Measurements from ENCODE around the gene PSEN1. TPM values are rescaled to one million over a fixed set of nuclear protein-coding genes. Genes with fewer than 3 reads are reported as not detected.

The PSEN1 gene
- total RNA-seq, 2 experiments from 2014 or later: 38.5 to 43.0 TPM

- H3K27ac Mint-ChIP-seq: no peak overlapping the region
- DNase-seq (no peak), ATAC-seq (ENCODE audit: low read depth) (no peak)
- H3K4me1 Mint-ChIP-seq: no peaks in the 10 kb centered on the region
- POLR2A ChIA-PET: no interaction called here
- H3K27me3 Mint-ChIP-seq: peaks cover 2% of the 10 kb centered on the region
- no peaks in the 10 kb centered on the region for H3K36me3 Mint-ChIP-seq
- H3K9me3 Mint-ChIP-seq: no peaks in the 10 kb centered on the region
- no peak overlapping the region for H3K4me3 Mint-ChIP-seq
These were observed 124.8 kb downstream of the PSEN1 start for GRCh38 chr14:73261075-73261474.

GRCh38 chr14:73261520-73262426, 125.5 kb downstream of the PSEN1 start:
- Mint-ChIP-seq H3K9me3 (no peaks in the 10 kb centered on the region), H3K27ac (no peak overlapping the region), H3K4me1 (no peaks in the 10 kb centered on the region)

DNA sequence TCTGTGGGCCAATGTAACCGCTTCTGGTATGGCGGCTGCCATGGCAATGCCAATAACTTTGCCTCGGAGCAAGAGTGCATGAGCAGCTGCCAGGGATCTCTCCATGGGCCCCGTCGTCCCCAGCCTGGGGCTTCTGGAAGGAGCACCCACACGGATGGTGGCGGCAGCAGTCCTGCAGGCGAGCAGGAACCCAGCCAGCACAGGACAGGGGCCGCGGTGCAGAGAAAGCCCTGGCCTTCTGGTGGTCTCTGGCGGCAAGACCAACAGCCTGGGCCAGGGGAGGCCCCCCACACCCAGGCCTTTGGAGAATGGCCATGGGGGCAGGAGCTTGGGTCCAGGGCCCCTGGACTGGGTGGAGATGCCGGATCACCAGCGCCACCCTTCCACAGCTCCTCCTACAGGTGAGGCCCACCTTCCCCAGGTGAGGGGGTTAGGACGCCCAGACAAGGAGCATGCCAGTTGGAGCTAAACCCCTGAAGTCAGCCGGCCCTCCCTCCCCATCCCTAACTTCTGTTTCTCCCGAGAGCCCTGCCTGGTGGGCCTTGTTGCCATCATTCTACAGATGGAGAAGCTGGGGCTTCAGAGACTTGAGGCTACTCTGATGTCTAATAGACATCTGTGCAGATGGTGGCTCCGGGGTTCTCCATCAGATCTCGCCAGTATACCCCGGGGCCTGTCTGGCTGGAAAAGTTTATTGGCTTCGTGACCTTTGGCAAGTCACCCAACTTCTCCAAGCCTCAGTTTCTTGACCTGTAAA, 126.3 kb downstream of the PSEN1 start:
- ATAC-seq (ENCODE audit: low read depth): no peak
- POLR2A ChIA-PET: no interaction called here
- no peak for DNase-seq
- no peaks in the 10 kb centered on the region for H3K4me1 Mint-ChIP-seq
- H3K27me3 Mint-ChIP-seq: peaks cover 2% of the 10 kb centered on the region
- no peaks in the 10 kb centered on the region for H3K9me3 Mint-ChIP-seq
- H3K36me3 Mint-ChIP-seq: no peaks in the 10 kb centered on the region
- H3K4me3 Mint-ChIP-seq: no peak overlapping the region
- H3K27ac Mint-ChIP-seq: no peak overlapping the region

More at GRCh38 chr14:73261520-73262426, 125.5 kb downstream of the PSEN1 start:
- H3K36me3 Mint-ChIP-seq: no peaks in the 10 kb centered on the region
- ATAC-seq (ENCODE audit: low read depth) (no peak), DNase-seq (no peak)
- peaks cover 2% of the 10 kb centered on the region for H3K27me3 Mint-ChIP-seq
- no peak overlapping the region for H3K4me3 Mint-ChIP-seq
- POLR2A ChIA-PET: no interaction called here

GRCh38 chr14:73263606-73264005, 127.3 kb downstream of the PSEN1 start:
- H3K27me3 Mint-ChIP-seq: peaks cover 5% of the 10 kb centered on the region

DNA sequence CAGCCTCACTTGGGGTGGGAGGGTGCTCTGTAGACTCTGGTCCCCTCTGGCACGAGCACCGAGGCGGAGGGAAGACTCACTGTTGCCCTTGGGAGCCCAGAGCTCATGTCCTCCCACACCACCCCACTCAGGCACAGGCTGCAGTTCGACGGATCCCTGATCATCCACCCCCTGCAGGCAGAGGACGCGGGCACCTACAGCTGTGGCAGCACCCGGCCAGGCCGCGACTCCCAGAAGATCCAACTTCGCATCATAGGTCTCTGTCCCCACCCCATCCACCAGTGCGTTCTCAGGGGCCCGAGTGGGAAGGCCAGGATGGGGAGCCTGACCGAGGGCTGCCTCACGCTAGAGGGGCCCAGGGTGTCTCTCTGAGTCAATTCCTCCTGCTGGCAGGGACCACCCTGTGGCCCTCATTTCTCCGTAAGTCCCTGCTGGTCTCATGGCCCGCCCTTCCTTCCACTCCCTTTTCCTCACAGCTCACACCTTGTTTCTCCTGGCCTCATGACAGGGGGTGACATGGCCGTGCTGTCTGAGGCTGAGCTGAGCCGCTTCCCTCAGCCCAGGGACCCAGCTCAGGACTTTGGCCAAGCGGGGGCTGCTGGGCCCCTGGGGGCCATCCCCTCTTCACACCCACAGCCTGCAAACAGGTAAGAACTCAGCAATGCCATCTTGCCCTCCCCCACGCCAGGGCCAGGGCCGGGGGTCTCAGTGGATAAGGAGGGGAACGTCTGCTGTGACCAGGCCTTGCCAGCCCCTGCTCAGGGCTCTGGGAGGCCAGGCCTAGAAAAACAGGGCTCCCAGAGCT, 128.0 kb downstream of the PSEN1 start:
- no peak for ATAC-seq (ENCODE audit: low read depth)
- no peak overlapping the region for H3K27ac Mint-ChIP-seq
- no peaks in the 10 kb centered on the region for H3K36me3 Mint-ChIP-seq
- no peak for DNase-seq
- H3K4me3 Mint-ChIP-seq: no peak overlapping the region
- peaks cover 1% of the 10 kb centered on the region for H3K4me1 Mint-ChIP-seq
- no peaks in the 10 kb centered on the region for H3K9me3 Mint-ChIP-seq
- POLR2A ChIA-PET: no interaction called here
- peaks cover 6% of the 10 kb centered on the region for H3K27me3 Mint-ChIP-seq

More at GRCh38 chr14:73263606-73264005, 127.3 kb downstream of the PSEN1 start:
- DNase-seq: no peak
- Mint-ChIP-seq H3K27ac (no peak overlapping the region), H3K36me3 (no peaks in the 10 kb centered on the region), H3K4me3 (no peak overlapping the region), H3K9me3 (no peaks in the 10 kb centered on the region), H3K4me1 (no peaks in the 10 kb centered on the region)
- no peak for ATAC-seq (ENCODE audit: low read depth)
- POLR2A ChIA-PET: no interaction called here

DNA sequence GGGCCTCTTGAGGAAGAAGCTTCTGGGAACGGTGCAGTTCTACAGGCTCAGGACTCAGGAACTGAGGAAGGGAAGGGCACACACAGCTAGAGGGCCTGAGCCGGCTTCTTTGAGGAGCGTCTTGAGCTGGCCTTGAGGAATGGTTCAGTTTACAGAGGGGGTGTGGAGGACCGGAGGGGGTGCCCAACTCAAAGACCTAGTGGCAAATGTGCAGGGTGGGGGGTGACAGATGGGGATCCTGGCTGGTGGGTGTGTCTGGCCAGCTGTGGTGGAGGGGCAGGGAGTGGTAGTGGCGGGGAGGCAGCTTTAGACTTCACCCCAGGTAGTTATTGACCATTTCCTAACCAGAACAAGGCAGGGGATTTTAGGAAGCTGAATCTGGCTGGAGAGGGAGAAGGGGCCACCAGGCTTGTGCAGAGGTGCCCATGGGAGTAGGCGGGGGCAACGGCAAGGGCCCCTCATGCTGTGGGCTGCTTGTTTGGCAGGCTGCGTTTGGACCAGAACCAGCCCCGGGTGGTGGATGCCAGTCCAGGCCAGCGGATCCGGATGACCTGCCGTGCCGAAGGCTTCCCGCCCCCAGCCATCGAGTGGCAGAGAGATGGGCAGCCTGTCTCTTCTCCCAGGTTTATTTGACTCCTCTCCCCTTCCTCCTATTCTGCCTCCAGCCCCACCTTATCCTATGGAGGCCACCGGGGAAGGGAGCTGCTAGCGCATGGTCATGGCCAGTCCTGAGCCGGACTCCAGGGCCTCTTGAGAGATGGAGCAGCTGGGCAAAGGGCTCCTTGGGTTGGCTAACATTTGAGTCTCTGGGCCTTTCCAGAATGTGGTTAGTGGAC, 128.8 kb downstream of the PSEN1 start:
- H3K4me3 Mint-ChIP-seq: no peak overlapping the region
- no peak for DNase-seq
- H3K4me1 Mint-ChIP-seq: peaks cover 2% of the 10 kb centered on the region
- POLR2A ChIA-PET: no interaction called here
- no peaks in the 10 kb centered on the region for H3K36me3 Mint-ChIP-seq
- peaks cover 10% of the 10 kb centered on the region for H3K27me3 Mint-ChIP-seq
- no peak for ATAC-seq (ENCODE audit: low read depth)
- no peaks in the 10 kb centered on the region for H3K9me3 Mint-ChIP-seq
- no peak overlapping the region for H3K27ac Mint-ChIP-seq

GRCh38 chr14:73265721-73266046, 129.4 kb downstream of the PSEN1 start:
- Mint-ChIP-seq H3K4me3 (no peak overlapping the region), H3K27me3 (peaks cover 15% of the 10 kb centered on the region), H3K36me3 (peaks cover 3% of the 10 kb centered on the region), H3K9me3 (no peaks in the 10 kb centered on the region), H3K4me1 (peaks cover 7% of the 10 kb centered on the region), H3K27ac (no peak overlapping the region)
- POLR2A ChIA-PET: no interaction called here
- DNase-seq (no peak), ATAC-seq (ENCODE audit: low read depth) (no peak)

DNA sequence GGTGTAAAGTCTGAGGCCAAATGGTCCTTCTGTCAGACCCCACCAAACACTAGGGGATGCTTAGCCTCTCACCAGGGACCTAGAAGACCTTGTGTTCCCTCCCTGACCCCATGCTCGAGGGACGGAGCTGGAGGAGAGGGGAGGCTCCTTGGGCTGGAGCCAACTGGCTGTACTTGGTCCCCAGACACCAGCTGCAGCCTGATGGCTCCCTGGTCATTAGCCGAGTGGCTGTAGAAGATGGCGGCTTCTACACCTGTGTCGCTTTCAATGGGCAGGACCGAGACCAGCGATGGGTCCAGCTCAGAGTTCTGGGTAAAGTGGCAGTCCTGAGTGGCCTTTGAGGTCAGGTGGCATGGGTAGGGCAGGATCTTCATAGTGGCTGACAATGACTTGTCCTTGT, 130.0 kb downstream of the PSEN1 start:
- Mint-ChIP-seq H3K27me3 (peaks cover 16% of the 10 kb centered on the region), H3K27ac (no peak overlapping the region), H3K4me3 (no peak overlapping the region), H3K4me1 (peaks cover 8% of the 10 kb centered on the region), H3K9me3 (no peaks in the 10 kb centered on the region), H3K36me3 (peaks cover 4% of the 10 kb centered on the region)
- POLR2A ChIA-PET: no interaction called here
- ATAC-seq (ENCODE audit: low read depth): no peak
- no peak for DNase-seq

GRCh38 chr14:73267474-73267873, 131.2 kb downstream of the PSEN1 start:
- Mint-ChIP-seq H3K27ac (no peak overlapping the region), H3K9me3 (no peaks in the 10 kb centered on the region), H3K36me3 (peaks cover 4% of the 10 kb centered on the region), H3K4me3 (no peak overlapping the region), H3K4me1 (peaks cover 8% of the 10 kb centered on the region), H3K27me3 (peaks cover 16% of the 10 kb centered on the region)
- POLR2A ChIA-PET: no interaction called here
- ATAC-seq (ENCODE audit: low read depth) (no peak), DNase-seq (no peak)

DNA sequence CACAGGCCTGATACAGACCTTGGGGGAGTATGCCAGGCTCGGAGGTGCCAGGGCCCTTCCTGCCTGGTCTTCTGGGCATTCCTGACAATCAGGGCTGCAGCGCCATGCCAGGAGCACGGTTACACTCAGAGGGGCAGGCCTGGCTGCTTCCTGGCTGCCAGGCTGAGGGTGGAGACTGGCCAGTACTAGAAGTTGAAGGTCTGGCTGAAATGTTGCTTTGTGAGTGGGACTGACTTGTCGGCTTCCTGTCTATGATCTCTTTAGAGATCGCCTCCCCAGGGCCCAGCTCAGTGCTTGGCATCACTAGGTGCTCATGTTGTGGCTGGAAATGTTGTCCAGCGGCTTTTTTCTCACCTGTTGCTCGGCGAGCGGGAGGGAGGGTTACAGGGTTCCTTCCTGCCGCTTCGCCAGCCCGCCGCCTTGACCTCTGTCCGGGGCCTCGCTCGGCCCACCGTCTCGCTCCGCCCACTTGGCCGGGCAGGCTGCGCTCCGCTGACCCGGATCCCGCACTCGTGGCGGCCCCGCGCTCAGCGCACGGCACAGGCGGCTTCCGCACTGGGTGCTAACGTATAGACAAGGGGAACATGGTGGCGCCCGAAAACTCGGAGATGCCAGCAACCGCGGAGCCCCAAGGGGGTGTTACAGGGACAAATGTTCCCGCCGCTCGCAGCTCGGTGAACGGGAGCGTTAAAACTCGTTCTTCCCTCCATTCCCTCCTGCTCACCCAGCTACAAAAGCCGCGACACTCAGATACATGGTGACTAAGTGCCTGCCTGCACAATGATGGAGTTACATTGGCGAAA, 133.6 kb downstream of the PSEN1 start:
- H3K36me3 Mint-ChIP-seq: peaks cover 4% of the 10 kb centered on the region
- H3K9me3 Mint-ChIP-seq: no peaks in the 10 kb centered on the region
- peak overlapping the region; percentile 80 for H3K4me3 Mint-ChIP-seq
- H3K4me1 Mint-ChIP-seq: peaks cover 8% of the 10 kb centered on the region
- no peak overlapping the region for H3K27ac Mint-ChIP-seq
- POLR2A ChIA-PET: no interaction called here
- peak; percentile 57 for ATAC-seq (ENCODE audit: low read depth)
- DNase-seq: no peak
- H3K27me3 Mint-ChIP-seq: peaks cover 14% of the 10 kb centered on the region

GRCh38 chr14:73272393-73272792, 136.1 kb downstream of the PSEN1 start:
- Mint-ChIP-seq H3K4me3 (no peak overlapping the region), H3K4me1 (peaks cover 8% of the 10 kb centered on the region), H3K9me3 (no peaks in the 10 kb centered on the region), H3K27me3 (peaks cover 14% of the 10 kb centered on the region), H3K36me3 (peaks cover 10% of the 10 kb centered on the region), H3K27ac (no peak overlapping the region)
- no peak for DNase-seq
- POLR2A ChIA-PET: interaction anchor here (0.5 kb wide), 1 partner anchor 418 kb away, joined by 4 read pairs; no protein-coding TSS in a partner anchor
- no peak for ATAC-seq (ENCODE audit: low read depth)
